DND-41 (cell line): ENCODE results near the gene KCNK15.

Experiments used
- CTCF ChIP-seq: IDR thresholded peaks from 2 replicates; pipeline ENCODE4 v1.5.1; 2012; ENCODE audit warnings: borderline replicate concordance, low read length, moderate library complexity, mild to moderate bottlenecking; ENCODE audit not compliant: poor library complexity, severe bottlenecking; ENCODE audit errors: extremely low read depth
- EZH2 ChIP-seq: IDR thresholded peaks from 3 replicates; pipeline ENCODE4 v1.6.1; 2012; ENCODE audit warnings: borderline replicate concordance, low read depth, mild to moderate bottlenecking, moderate library complexity, low read length, inconsistent platforms; ENCODE audit not compliant: severe bottlenecking

- TF ChIP-seq CTCF (no peak), EZH2 (no peak)
Measured at GRCh38 chr20:44727651-44728050, 18.0 kb upstream of the KCNK15 start.
